ENCODE data around the gene STPG2. TPM values are rescaled to one million over a fixed set of nuclear protein-coding genes. Genes with fewer than 3 reads are reported as not detected.

STPG2 gene
- total RNA-seq, 4 donors from 2014 or later, result 0.31 TPM; not detected in 3

GRCh38 chr4:97747945-97748344 lies 395.3 kb downstream of the STPG2 start:
- 57 to 69% methylated on average over 3 of the region's 3 CpGs for whole genome bisulfite sequencing, 2 donors
- H3K9me3 ChIP-seq, result no peaks in the 10 kb centered on the region
- no peak overlapping the region for H3K4me3 ChIP-seq
- intact Hi-C loops (cut with DNase I), result no loop called here
- no peak for DNase-seq
- no peak overlapping the region for H3K27ac ChIP-seq
- no peaks in the 10 kb centered on the region for H3K27me3 ChIP-seq
- H3K36me3 ChIP-seq, result no peaks in the 10 kb centered on the region
- TF ChIP-seq POLR2A (IDR thresholded peaks at IDR 0.05), result no peak
- H3K4me1 ChIP-seq, result no peaks in the 10 kb centered on the region

DNA sequence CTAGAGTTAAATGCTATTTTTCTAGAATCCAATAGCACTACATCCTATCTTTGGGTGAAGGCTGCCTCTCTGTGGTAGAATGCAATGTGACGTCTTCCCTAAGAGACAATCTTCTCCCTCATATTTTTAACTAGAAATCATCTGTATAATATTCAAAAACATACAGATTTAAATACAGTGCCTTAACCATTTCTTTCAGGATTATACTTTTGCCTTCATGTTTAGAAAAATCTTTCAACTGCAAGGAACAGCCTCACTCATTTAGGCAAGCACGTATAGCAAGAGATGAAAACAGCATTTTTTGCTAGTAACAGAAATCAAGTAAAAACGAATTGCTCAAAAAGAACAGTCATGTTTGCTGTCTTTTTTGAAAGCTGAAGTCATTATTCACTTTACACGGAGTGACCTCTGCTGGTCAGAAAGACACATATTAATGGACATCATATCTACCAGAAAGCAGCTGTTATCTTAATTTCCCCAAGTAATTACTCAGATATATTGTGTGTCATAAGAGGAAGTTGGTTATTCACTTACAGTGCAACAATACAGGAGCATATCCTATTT lies 422.3 kb downstream of the STPG2 start:
- Histone ChIP-seq H3K27me3 (no peaks in the 10 kb centered on the region), H3K4me3 (no peak overlapping the region), H3K27ac (no peak overlapping the region), H3K9me3 (no peaks in the 10 kb centered on the region), H3K4me1 (no peaks in the 10 kb centered on the region), H3K36me3 (no peaks in the 10 kb centered on the region)
- TF ChIP-seq CTCF (IDR thresholded peaks at IDR 0.05) (no peak), POLR2A (IDR thresholded peaks at IDR 0.05) (no peak)
- WGBS, 2 donors, result 13 to 26% methylated on average over 4 of the region's 4 CpGs
- intact Hi-C loops (cut with DNase I), result no loop called here
- no peak for DNase-seq

DNA sequence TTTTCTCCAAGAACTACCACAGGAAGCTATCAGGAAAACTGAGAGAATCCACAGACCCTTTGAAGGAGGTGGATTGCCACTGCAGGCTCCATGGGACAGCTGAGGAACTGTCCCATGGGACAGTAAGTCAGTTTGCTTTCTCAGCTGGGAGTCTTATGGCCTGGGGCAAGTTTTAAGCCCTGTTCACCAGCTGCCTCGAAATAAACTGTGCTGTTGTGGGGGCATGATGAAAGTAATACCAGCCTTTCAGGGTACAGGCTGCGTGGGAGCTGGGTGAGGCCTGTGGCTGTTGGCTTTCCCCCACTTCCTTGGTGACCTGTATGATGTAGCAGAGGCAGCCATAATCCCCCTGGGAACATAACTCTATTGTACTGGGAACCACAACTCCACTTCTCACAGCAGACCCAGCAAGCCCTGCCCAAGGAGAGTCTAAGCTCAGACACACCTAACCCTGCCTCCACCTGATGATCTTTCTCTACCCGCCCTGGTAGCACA lies 452.1 kb downstream of the STPG2 start:
- no peak overlapping the region for H3K4me3 ChIP-seq
- peaks cover 0 to 13% (median 0%) of the 10 kb centered on the region in 3 donors for H3K9me3 ChIP-seq
- no peak overlapping the region for H3K27ac ChIP-seq
- H3K4me1 ChIP-seq, result no peaks in the 10 kb centered on the region
- TF ChIP-seq POLR2A (IDR thresholded peaks at IDR 0.05) (no peak), CTCF (IDR thresholded peaks at IDR 0.05) (no peak)
- 73 to 74% methylated on average over 3 of the region's 3 CpGs for WGBS, 2 donors
- no peak for DNase-seq
- no peaks in the 10 kb centered on the region for H3K36me3 ChIP-seq
- no peaks in the 10 kb centered on the region for H3K27me3 ChIP-seq
- intact Hi-C loops (cut with DNase I), result no loop called here

- Histone ChIP-seq H3K27ac (no peak overlapping the region), H3K9me3 (peaks cover 0 to 5% (median 4%) of the 10 kb centered on the region in 3 donors), H3K4me3 (no peak overlapping the region), H3K27me3 (no peaks in the 10 kb centered on the region), H3K4me1 (no peaks in the 10 kb centered on the region), H3K36me3 (no peaks in the 10 kb centered on the region)
- intact Hi-C loops (cut with DNase I), result no loop called here
- WGBS, 2 donors, result 29 to 46% methylated on average over 1 of the region's 1 CpG
- DNase-seq, result no peak
- TF ChIP-seq CTCF (IDR thresholded peaks at IDR 0.05), result no peak
- TF ChIP-seq POLR2A (IDR thresholded peaks at IDR 0.05), result no peak
These were observed 472.5 kb downstream of the STPG2 start for GRCh38 chr4:97670703-97671269.

DNA sequence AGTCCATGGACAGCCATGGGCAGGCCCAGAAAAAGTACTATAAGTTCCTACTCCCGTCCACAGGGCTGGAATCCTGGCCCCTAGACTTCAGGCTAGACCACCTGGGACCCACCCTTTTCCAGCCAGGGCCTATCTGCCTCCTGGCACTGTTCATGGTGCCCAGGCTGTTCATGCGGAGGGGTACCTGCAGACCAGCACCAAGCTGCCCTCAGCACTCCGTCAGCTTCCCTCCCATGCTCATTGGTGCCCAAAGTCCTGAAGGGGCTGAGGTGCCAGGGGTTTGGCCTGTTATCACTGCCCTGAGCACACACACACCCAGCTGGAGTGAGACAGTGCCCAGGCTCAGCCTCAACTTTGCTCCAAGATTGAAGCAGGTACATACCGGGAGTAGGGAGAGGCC lies 477.7 kb downstream of the STPG2 start:
- Histone ChIP-seq H3K27ac (no peak overlapping the region), H3K4me1 (no peaks in the 10 kb centered on the region), H3K4me3 (no peak overlapping the region), H3K27me3 (no peaks in the 10 kb centered on the region), H3K36me3 (no peaks in the 10 kb centered on the region), H3K9me3 (peaks cover 0 to 19% (median 11%) of the 10 kb centered on the region in 3 donors)
- no peak for TF ChIP-seq POLR2A (IDR thresholded peaks at IDR 0.05)
- no peak for TF ChIP-seq CTCF (IDR thresholded peaks at IDR 0.05)
- no CpG with 5 or more reads among the region's 4 CpGs for WGBS, 2 donors
- intact Hi-C loops (cut with DNase I), result no loop called here
- no peak for DNase-seq
